ENCODE results near the gene HS3ST1.

- TF ChIP-seq CTCF (conservative IDR thresholded peaks at IDR 0.05; ENCODE audit: low read depth, low read length) (no peak), EZH2phosphoT487 (IDR thresholded peaks at IDR 0.05; ENCODE audit: borderline replicate concordance, low read length) (no peak), EZH2 (IDR thresholded peaks at IDR 0.05; ENCODE audit: low read length, unreplicated experiment) (no peak)
Measured at GRCh38 chr4:11424856-11425255, 3.8 kb downstream of the HS3ST1 start.

Measured in PC-3 (cell line).